ENCODE results near the gene HCFC1.

HCFC1 gene

DNA sequence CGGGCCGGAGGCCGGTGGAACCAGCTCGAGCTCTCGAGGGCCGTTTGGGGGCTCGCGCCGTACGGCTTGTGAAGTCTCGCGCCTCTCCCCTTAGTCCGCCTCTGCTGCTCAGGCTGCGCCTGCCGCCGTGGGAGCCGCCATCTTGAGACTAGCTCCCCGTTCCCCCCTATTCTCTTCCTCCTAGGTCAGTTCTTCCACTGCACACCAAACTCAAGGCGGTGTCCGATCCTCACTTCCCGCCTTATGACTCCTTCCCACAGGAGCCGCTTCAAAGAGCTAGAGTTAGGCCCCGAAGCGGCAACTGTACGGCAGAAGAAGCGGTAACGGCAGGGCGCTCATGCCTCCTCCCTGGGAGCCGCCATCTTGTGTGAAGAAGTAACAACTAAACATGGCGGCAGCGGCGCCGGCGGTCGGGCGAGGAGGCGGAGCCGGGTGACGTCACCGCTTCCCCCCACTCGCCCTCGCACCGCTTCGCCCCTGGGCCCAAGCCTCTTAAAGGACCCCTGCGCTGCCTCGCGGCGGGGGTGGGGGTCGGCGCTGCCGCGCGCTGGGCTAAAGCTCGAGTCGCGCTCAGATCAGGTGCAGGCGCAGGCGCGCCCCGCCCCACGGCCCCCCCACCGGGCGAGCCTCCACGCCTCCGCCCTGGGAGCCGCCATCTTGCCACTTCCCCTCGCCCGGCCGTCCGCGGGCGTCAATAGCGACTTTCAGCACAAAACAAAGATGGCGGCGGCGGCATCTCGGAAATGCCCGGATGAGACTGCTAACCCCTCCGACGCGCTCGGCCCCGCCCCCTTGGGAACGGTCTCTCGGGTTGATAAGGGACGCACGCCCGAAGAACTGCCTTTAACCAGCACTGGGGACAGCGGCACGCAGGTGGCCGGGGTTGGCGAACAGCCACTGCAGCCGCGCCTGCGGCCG, at the start of gene HCFC1:
Gene HCFC1 (minus strand): TSS at position 369 of the 918 bp plus-strand sequence. CDS start 978 bp downstream, outside the sequence.
- peak; percentile 96 to 99 for DNase-seq

DNA sequence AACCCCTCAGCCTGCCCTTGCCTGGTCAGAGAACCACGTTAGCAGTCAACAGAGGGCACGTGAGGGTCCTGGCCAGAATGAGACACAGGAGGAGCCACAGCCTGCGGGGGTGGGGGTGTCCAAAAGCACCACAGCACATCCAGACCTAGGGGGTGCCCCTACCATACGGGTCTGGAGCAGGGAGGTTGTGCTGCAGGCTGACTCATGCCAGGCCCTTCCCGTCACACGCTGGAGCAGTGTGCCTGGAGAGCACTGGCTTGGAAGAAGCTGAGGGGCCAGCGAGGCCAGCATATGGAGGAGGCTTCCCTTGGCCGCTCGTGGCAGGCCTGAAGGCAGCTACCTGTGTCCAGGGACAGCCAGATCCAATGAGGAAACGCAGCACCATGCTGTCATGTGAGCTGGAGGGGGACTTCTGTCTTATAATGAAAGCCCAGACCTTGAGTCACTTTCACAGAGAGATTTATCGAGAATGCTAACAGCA, 49.6 kb upstream of the HCFC1 start:
- no peak for DNase-seq

DNA sequence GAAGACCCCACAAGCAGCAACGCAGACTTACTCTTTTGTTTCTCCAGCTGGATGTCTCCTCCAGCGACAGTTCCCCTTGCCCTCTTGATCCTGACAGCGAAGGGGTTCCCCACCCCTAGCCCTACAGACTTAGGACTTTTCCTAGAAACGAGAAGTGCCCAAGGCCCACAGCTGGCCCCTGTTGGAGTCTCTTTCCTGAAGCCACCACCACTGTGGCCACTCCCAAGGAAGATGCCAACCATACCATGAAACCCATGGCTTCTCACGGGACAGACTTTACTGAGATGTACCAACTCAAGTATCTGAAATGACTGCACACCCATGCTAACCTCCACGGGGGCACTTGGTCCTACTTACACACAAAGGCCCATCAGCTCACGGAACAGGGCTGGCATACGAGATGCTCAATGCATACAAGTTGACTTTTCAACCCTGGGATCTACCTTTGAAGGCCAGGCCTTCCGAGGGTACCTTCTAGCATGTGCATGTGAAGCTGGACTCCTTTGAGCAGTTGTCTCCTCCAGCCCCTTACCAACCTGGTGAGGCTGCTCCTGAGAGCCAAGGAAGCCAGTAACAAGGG, 49.0 kb upstream of the HCFC1 start:
- DNase-seq, result no peak

DNA sequence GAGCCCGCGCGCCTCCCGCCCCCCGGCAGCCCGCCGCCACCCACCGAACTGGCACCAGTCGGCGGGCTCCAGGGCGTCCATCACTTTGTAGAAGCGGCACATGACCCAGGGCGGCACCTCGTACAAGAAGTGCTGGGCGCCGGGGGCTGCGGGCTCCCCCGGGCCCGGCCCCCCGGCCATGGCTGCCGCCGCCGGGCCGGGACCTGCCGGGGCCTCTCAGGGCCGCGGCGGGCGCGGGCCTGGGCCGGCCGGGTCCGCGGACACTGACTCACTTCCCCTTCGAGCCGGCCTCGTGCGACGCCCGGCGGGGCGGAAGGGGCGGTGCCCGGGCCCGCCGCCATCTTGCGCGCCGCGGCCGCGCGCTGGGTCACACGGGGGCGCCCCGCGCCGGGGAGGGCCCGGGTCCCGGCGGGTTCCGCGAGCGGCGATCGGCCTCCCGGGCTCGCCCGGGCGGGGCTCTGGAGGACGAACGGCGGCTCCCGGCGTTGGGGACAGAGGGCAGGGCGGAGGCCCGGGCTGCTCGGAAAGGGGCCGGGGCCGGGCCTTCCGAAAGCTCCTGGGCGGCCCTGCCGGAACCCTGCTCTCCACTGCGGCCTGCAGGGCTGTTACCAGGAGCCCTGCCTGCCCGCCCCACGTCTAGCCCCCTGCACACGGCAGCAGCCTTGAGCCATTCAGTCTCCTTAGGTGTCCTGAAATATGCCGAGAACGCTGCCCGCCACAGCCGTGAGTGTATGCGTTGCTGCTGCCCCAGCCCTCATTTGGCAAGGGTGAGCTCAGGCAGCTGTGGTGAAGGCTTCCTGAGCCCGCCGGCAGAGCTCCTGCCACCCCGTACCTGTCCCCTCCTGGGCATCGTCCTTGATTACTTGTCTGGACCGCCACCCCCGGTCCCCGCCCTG, 48.3 kb upstream of the HCFC1 start, which contains the start of gene IRAK1:
Gene IRAK1 (minus strand): TSS at position 270 of the 896 bp plus-strand sequence. CDS start 90 bp downstream, at position 180.
- peak in 1 of 2 experiments; percentile 24 for DNase-seq

DNA sequence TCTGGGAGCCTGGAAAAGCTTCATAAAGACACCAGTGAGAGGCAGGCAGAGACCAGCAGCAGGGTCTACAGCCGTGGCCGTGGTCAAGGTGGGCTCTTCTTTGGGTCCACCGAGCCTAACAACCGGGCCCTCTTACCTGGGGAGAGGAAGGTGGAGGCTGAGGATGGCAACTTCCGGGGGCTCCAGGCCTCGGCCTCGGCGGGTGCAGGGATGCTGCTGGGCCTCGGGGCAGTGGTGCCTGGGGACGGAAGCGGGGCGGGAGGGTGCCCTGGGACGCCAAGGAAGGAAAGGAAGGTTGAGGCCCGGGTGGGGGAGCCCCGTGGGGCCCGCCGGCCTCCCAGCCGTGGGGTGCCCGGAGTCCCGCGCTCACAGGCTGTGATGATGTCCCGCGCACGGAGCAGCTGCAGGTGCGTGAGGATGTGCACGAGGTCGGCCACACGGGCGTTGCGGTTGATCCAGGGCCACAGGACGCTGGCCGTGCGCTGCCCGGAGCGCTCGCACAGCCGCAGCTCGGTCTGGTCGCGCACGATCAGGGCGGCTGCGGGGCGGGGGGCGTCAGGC, 47.5 kb upstream of the HCFC1 start:
- DNase-seq, result no peak

DNA sequence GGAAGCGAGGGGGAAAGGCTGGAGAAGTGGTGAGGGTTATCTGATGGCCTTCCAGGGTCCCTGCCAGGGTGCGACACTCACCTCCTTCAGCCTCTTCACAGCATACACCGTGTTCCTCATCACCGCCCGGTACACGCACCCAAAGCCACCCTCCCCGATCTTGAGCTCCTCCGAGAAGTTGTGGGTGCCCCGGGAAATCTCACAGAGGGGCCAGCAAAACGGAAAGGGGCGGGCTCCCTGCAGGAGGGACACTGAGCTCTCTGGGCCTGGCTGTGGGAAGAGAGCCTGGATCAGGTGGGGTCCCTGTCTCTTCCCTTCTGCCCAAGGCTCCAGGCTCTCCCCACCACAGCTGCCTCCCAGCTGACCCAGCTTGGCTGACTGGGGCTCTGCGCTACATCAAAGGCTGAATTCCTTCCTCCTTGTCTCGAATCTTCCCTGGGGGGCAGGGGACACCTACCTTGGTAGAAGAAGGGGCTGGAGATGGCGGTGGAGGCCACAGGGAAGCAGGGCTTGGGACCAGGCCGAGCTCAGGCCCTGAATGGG, 47.0 kb upstream of the HCFC1 start:
- no peak for DNase-seq

DNA sequence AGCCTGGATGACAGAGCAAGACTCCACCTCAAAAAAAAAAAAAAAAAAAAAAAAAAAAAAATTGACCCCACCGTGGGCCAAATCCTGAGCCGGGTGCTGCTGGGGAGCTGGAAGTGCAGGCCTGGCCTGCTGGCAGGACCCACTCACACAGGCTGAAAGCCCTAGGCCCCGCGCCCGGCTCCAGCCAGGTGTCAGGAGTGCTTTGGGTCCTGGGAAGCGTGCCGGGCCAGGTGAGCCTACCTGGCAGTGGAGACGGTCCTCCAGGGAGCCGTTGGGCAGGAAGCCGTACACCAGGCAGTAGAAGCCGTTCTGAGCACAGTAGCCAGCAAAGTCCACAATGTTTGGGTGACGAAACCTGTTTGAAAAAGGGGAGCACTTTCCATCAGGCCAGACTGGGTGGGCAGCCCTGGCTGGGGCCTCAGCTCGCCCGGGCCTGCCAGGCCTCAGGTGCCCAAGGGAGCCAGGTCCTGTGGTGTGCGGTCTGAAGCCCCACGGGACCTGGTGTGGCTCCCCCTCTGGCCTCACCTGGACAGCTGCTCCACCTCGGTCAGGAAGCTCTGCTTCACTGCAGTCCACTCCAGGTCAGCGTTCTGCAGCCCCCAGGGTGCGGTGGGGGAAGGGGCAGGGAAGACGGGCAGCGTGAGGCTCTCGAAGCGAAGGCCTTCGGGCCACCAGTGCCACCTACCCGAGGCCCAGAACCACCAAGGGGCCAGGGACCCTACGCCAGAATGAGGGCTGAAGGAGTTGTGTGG, 46.3 kb upstream of the HCFC1 start:
- DNase-seq, result no peak

DNA sequence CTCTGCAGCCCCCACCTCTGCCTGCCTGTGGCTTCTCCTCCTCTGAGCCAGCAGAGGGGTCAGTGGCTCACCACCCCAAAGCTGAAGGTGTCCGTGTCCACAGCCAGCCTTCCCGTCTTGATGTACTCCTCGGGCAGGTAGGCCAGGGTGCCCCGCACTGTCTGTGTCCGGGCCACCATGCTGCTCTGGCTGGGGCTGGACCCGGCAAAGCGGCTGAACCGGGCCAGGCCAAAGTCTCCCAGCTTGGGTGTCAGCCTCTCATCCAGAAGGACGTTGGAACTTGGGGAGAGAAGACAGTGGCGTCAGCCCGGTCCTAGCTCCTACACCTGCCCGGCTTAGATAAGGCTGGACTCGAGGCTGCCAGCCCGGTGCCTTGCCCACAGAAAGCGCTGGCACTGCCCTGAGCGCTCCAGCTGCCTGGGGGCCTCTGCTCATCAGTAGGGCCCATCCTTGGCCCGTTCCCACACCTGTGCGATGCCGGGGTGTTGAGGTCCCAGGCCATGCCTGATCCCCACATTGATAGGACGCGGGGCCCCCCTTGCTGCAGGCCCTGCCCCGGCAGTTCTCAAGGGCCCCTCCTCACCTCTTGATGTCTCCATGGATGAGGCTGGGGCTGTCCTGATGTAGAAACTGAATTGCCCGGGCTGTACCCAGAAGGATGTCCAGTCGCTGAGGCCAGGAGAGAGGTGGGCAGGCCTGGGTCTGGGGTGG, 44.9 kb upstream of the HCFC1 start:
- no peak for DNase-seq

DNA sequence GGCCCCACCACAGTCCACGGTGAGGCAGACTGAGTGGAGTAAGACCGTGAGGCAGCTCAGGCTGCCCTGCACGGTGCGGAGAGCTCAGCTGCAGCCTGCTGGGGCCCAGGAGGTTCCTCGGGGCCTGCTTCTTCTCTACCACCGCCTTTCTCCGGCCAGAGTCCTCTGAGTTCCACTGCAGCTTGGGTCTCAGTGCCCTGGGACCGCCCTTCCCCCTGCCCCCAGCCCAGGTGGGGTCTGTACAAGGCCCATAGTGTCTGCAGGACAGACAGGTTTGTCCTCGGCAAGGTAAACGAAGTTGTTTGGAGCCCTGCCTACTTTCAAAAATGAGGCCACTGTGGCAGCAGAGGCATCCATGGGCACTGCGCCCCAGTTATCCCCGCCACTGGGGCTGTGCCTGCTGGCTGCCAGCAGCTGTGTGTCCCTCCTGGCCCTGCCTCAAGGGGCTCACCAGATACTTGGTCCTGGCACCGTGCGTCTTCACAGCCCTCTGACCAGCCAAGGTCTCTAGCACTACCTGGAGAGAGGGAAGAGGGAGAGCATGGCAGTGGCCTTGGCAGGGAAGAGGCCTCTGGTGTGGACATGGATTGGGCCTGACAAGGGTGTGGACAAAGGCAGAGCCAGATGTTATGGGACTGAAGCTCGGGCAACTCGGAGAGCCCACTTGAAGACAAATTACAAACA, 44.1 kb upstream of the HCFC1 start:
- DNase-seq, result no peak

DNA sequence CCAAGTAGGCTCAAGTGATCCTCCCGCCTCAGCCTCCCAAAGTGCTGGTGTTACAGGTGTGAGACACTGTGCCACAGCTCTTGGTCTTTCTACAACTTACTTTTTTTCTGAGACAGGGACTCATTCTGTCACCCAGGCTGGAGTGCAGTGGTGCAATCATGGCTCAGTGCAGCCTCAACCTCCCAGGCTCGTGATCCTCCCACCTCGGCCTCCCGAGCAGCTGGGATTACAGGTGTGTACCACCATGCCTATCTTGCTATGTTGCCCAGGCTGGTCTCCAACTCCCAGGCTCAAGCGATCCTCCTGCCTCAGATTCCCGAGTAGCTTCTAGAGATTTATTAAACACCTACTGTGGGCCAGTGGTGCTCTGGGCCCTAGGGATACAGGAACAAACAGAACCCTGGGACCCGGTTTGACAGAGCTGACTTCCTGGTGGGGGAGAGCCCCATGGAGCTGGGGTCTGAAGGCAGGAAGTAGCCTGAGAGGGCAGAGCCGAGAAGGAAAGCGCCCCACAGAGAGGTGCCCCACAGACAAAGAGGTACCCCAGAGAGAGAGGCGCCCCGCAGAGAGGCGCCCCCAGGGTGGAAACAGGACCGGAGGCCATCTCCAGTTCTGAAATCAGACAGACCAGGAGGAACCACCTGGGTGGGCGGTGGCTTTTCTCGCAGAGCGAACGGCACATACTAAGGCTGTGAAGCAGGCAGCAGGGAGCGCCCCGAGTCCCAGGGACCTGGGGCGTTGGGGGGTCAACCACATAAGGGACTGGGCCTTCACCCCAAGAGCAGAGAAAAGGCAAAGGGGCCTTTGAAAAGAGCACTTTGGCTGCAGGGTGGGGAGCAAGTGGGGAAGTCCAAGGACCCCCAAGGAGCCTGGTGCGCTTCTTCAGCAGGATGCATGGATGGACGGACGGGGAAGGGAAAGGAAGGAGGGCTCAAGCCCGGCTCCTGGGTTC, 43.1 kb upstream of the HCFC1 start:
- DNase-seq, result no peak

DNA sequence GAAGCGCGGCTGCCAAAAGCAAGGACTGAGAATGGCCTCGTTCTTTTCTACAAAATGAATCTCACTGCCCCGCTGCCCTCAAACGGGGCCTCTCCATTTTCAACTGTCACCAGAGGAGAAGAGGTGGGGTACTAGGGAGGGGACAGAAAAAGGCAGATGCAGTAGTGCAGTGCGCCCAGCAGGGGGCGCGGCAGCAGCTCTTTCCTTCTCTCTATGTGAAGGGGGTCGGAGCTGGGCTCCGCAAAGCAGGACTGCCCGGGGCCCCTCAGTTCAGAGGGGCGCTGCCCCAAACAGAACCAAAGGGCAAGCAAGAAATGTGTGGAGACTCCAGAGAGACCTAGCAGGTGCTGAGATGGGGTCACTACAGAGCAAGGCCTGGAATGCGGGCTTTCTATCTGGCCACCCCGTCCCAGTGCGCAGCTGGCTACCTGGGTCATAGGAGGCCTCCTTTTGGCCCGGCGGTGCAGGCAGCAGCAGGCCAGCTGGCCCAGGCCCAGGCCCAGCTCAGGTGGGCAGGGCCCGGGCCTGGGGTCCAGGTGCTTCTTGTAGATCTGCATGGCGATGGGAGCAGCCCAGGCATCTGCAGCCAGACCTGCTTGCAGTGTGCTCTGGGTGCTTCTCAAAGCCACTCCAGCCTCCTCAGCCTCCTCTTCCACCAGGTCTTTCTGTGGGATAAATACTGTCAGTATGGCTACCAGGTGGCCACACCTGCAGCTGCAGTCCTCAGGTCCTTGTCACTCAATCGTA, 42.2 kb upstream of the HCFC1 start:
- DNase-seq, result peak in 1 of 2 experiments; percentile 31

DNA sequence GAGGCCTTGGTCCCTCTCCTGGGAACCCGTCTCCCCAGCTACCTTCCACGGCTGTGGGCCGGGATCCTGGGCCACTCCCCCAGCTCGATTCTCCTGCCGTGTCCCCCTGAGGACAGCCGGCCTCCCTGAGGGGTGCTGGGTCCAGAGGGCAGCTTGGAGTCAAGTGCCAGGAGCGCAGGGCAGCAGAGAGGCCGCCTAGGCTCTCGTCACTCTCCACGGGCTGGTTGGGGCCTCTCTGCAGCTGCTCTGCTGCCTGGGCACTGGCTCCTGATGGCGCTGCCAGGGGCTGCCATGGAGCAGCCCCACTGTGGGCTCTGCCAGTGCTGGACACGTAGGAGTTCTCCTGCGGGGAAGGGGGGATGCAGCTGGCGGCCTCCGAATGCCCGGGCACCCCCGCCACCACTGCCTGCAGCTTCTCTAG, 41.4 kb upstream of the HCFC1 start:
- DNase-seq, result no peak

DNA sequence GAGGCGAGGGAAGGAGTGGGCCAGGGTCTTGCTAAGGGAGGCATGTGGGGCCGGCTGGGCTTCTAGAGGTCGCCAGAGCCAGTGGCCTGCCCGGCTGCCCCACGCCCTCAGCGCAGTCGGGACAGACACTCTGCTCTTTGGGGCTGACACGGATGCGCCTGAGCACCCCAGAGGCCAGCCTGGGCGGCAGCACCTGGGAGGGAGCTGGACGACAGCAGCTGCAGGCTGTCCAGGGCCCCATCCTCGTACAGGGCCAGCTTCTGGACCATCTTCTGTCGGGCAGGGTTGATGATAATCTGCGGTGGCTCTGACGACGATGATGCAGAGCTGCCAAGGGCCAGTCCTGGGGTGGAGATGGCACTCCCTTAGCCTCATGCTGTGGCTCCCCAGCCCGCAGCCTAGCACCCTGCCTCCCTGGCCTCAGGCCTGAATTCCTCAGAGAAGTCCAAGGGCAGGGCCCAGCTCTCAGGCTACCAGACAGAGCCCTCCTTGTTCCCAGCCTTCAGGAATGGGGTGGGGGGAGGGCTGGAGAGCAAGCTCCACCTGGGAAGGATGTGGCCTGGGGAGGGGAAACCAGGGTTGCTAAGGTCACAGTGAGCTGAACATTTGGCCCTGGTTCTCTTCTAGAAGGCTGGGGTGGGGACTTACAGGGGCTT, 40.8 kb upstream of the HCFC1 start:
- DNase-seq, result no peak

DNA sequence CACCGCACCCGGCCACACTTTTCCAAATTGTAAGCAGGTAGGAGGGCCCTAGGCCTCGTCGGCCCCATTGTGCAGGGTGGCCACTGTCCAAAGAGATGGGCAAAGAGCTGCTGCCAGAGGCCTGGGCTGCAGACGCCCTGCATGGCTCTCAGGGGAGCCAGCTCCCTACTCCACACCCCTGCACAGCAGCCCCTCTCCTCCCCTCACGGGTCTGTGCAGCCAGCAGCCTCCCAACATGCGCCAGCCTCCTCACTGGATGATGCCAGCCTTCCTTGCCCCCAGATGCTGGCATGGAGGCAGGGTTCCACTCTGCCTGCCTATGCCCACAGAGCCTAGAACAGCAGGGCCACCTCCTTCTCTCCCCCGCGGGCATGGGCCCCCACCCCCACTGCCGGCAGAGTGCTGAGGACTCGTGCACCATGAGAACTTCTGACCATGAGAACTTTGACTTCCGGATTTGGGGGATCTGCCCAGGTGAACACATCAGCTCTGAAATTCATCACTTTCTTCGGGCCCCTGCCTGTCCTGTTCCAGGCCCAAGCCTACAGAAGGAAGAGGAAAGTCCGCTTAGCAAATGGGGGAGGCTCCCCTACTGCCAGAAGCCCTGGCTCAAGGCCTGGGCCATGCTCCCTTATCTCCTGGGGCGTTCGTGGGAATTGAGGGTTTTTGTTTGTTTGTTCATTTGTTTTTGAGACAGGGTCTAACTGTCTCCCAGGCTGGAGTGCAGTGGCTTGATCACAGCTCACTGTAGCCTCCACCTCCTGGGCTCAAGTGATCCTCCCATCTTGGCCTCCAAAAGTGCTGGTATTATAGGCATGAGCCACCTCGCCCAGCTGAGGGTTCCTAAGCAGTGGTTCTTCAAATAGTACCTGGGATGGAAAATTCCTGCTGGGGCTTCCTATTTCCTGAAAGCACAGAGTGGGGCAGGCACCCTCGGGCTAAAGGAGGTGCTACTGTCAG, 40.0 kb upstream of the HCFC1 start:
- DNase-seq, result no peak

DNA sequence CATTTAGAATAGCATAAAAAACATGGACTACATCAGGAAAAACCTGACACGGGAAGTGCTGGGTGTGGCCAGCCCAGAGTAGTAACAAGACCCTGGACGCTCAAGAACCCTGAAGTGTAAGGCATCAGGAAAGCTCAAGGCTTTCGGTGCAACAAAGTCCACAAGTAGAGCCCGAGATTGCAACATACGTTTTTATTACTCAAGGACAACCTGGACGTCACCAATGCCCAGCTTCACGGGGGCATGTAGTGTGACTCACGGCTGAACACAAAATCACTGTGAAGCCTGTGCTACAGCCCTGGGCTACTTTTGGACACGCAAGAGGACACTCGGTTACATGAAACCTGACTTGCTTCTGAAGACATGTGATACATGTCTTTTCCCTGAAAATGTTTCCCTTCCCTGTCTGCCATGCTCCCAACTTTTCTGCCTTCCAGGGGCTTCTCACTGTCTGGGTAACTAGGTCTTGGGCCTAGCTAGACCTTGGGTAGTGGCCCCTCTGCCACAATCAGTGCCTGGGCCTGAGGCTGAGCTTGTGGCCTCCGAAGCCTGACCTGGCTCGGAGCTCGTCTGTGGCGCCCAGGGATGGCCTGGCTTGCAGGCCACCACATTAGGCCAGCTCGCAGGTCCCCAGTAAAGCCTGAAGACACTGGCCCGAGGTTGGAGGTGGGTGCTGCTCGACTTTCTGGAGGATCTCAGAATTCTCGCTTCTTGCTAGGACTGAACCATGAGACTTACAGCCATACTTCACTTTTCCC, 38.9 kb upstream of the HCFC1 start:
- DNase-seq, result no peak

DNA sequence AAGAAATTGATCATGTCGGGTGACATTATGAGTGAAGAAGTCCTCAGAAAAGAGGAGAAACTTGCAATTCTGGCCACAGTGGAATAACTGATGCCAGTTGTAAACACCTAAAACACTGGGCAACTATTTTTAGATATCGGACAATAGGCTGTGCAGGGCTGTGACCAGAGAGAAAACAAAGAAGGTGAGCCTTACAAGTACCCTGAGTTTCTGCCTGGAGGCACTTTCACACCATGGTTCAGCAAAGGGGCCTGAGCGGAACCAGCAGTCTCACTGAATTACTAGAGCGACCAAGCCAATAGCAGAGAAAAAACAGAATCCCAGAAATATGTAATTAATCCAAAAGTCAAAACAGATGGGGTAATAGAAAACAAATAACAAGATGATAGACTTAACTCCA, 36.9 kb upstream of the HCFC1 start:
- DNase-seq, result no peak
